ENCODE measurements around the gene NF1.
A peak's percentile ranks its signal among the peaks of the same experiment; 100 is the strongest.

NF1 gene

GRCh38 chr17:31274252-31274651 is 179.5 kb downstream of the NF1 start (continued):
- TF ChIP-seq ZNF280D (tag by site-specific recombination; IDR thresholded peaks at IDR 0.05) (no peak), ZBTB44 (tag by site-specific recombination; IDR thresholded peaks at IDR 0.05) (peak; percentile 93), GLIS1 (tag by site-specific recombination; IDR thresholded peaks at IDR 0.05) (no peak), ZNF549 (tag by site-specific recombination; IDR thresholded peaks at IDR 0.05) (no peak), ZNF518A (tag by site-specific recombination; conservative IDR thresholded peaks at IDR 0.05; ENCODE audit: low read depth) (no peak), ZNF768 (tag by site-specific recombination; IDR thresholded peaks at IDR 0.05) (no peak), ZNF449 (tag by site-specific recombination; IDR thresholded peaks at IDR 0.05) (no peak), CTCF (tag by site-specific recombination; IDR thresholded peaks at IDR 0.05) (no peak), ZXDB (tag by site-specific recombination; IDR thresholded peaks at IDR 0.05) (no peak), ZNF112 (tag by site-specific recombination; IDR thresholded peaks at IDR 0.05) (no peak), EGR2 (tag by site-specific recombination; IDR thresholded peaks at IDR 0.05; ENCODE audit: low read depth) (no peak), PRDM6 (tag by site-specific recombination; IDR thresholded peaks at IDR 0.05) (peak; percentile 67), ELK4 (IDR thresholded peaks at IDR 0.05; ENCODE audit: borderline replicate concordance, low read depth, low read length) (no peak), ZNF664 (tag by site-specific recombination; IDR thresholded peaks at IDR 0.05) (peak; percentile 64; the same call in 1 of the 2 replicates), ZBTB1 (tag by site-specific recombination; IDR thresholded peaks at IDR 0.05) (no peak), ZNF202 (tag by site-specific recombination; IDR thresholded peaks at IDR 0.05; ENCODE audit: borderline replicate concordance) (no peak), ZNF76 (tag by site-specific recombination; IDR thresholded peaks at IDR 0.05; ENCODE audit: borderline replicate concordance, low read depth) (no peak), YY2 (tag by site-specific recombination; IDR thresholded peaks at IDR 0.05) (no peak), SP7 (tag by site-specific recombination; IDR thresholded peaks at IDR 0.05) (no peak), ZNF843 (tag by site-specific recombination; IDR thresholded peaks at IDR 0.05) (no peak), OSR2 (tag by site-specific recombination; IDR thresholded peaks at IDR 0.05) (0 out of 2 replicates have a peak, but pooled peaks have one; percentile 15), GFI1B (tag by site-specific recombination; IDR thresholded peaks at IDR 0.05) (no peak), ZNF23 (tag by site-specific recombination; IDR thresholded peaks at IDR 0.05; ENCODE audit: borderline replicate concordance) (no peak)

Measured in HEK293 (cell line).